Measurements from ENCODE around the gene TSPYL1.

GRCh38 chr6:116239856-116240255, 39.9 kb downstream of the TSPYL1 start:
- TF ChIP-seq CTCF (IDR thresholded peaks at IDR 0.05 in 2 of 3, conservative IDR thresholded peaks at IDR 0.05 in 1 of 3; ENCODE audit: insufficient read depth in 2 of 3, low read depth in 1 of 3, low read length in 3 of 3) (no peak), SIN3A (IDR thresholded peaks at IDR 0.05; ENCODE audit: borderline replicate concordance in 2 of 2, control insufficient read depth in 1 of 2, low read depth in 2 of 2, low read length in 2 of 2) (no peak), ATF2 (CRISPR knock-in tag; IDR thresholded peaks at IDR 0.05) (no peak), ZZZ3 (IDR thresholded peaks at IDR 0.05) (no peak), BCL6 (CRISPR knock-in tag; IDR thresholded peaks at IDR 0.05) (no peak), ZFP91 (CRISPR knock-in tag; IDR thresholded peaks at IDR 0.05) (no peak), ZC3H4 (CRISPR knock-in tag; IDR thresholded peaks at IDR 0.05; ENCODE audit: borderline replicate concordance) (no peak), SMAD3 (CRISPR knock-in tag; conservative IDR thresholded peaks at IDR 0.05) (no peak), HMGXB4 (CRISPR knock-in tag; IDR thresholded peaks at IDR 0.05) (no peak), POLR2A (conservative IDR thresholded peaks at IDR 0.05) (no peak), XRCC5 (IDR thresholded peaks at IDR 0.05; ENCODE audit: low read depth, low read length) (no peak), RCOR1 (IDR thresholded peaks at IDR 0.05; ENCODE audit: borderline replicate concordance in 1 of 2, low read depth in 2 of 2, low read length in 2 of 2) (no peak)

Measured in K562 (cell line).